Spleen (tissue), 7 donors: ENCODE results near the gene XPR1.

Experiments
- POLR2AphosphoS5 ChIP-seq, 3 donors: sonication (generic); formaldehyde crosslinking; IDR thresholded peaks; one replicate each; pipeline ENCODE4 v1.5.1; 2017; ENCODE audit warnings: antibody characterized with exemption in 3 of 3
- TF ChIP-seq, protein P1 (sequence below), 11 experiments: fragments of 200-600 bp in 7 of 11; fragments of 450-650 bp in 4 of 11; sonication (generic) in 4 of 11; IDR thresholded peaks in 8 of 11; conservative IDR thresholded peaks in 3 of 11; 1 replicate in 7 of 11; 2 replicates in 4 of 11; pipeline versions ENCODE4 v1.4.0 to v1.8.0; 2016 to 2021; ENCODE audit warnings: antibody characterized with exemption in 11 of 11, inconsistent platforms in 4 of 11, mild to moderate bottlenecking in 1 of 11
- donor health status: DM: no; HTN: no; CAD: no; lungs with moderate emphysema.
- donor health status: DM: no; HTN: no; CAD: no.
- donor health status: DM: no; HTN: no; CAD: no.

- TF ChIP-seq, protein P1, sequence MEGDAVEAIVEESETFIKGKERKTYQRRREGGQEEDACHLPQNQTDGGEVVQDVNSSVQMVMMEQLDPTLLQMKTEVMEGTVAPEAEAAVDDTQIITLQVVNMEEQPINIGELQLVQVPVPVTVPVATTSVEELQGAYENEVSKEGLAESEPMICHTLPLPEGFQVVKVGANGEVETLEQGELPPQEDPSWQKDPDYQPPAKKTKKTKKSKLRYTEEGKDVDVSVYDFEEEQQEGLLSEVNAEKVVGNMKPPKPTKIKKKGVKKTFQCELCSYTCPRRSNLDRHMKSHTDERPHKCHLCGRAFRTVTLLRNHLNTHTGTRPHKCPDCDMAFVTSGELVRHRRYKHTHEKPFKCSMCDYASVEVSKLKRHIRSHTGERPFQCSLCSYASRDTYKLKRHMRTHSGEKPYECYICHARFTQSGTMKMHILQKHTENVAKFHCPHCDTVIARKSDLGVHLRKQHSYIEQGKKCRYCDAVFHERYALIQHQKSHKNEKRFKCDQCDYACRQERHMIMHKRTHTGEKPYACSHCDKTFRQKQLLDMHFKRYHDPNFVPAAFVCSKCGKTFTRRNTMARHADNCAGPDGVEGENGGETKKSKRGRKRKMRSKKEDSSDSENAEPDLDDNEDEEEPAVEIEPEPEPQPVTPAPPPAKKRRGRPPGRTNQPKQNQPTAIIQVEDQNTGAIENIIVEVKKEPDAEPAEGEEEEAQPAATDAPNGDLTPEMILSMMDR (IDR thresholded peaks at IDR 0.05 in 8 of 11, conservative IDR thresholded peaks at IDR 0.05 in 3 of 11), result no peak
- no peak for TF ChIP-seq POLR2AphosphoS5 (IDR thresholded peaks at IDR 0.05)
Measured at GRCh38 chr1:180921386-180921785, 289.6 kb downstream of the XPR1 start.
